ENCODE data around the gene LGR4.
A peak's percentile ranks its signal among the peaks of the same experiment; 100 is the strongest.

The LGR4 gene

DNA sequence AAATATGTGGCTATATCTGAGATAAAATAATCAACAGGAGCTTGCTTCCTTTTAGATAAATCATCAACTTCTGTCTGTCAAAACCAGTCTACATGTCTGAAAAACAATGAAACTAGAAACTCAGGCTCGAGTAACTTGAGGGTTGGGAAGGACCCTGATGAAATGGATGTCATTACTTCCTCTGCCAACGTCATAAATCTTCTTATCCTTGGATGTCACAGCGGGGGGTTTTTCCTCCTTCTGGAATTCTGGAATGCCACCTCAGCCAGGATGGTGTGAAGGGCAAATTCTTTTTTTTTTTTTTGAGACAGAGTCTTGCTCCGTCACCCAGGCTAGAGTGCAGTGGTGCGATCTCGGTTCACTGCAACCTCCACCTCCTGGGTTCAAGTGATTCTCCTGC, 13.4 kb downstream of the LGR4 start:
- peak; percentile 25 for DNase-seq (ENCODE audit: low read depth)

GRCh38 chr11:27458182-27458581, 14.4 kb downstream of the LGR4 start:
- DNase-seq (ENCODE audit: low read depth): no peak

DNA sequence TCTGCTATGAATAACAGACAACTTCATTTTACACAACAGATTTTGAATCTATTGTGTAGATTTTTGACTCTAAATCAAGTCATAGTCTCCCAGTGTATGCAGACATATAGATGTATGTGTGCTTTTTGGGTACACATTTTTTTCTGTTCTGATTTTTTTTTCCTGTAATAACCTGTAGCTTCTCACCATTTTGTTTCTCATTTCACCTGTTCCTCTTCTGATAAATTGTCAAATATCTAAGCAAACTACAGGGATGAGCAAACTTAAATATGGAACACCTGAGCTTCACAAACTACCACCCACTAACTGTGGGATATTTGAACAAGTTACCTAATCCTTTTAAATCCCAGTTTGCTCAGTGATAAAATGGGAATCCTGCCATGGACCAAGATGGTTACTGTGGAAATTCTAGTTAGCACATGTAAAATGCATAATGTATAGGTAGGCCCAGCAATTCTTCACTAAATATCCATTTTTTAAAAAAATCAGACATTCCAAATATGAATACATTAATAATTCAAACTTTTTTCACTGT, 15.7 kb downstream of the LGR4 start:
- DNase-seq (ENCODE audit: low read depth): no peak

DNA sequence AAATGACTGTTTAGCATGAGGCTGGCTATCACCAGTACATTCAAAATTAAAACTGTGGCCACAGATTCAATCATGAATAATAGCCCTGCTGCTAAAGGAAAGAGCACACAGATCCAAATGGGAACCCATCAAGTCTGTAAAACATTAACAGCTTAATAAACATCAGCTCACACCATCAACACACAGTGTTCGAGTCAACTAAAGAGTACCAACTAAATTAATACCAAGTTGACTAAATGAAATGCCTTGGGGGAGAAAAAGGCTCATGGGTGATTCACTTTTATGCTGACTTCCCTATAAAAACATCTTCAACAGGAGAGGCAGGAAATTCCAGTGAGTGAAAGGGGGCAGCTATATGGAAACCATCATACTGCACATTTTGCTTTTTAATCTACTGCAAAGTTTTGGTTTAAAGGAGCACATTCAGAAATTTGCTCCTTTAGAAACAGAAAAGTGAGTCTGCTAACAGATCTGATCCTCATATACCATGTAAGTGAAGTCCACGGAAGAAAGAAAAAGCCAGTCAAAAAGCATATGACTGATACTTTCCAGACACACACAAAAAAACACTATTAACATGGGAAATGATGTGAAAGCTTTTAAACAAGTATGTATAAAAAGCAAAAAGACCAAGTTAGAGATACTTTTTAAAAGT, 16.3 kb downstream of the LGR4 start:
- peak; percentile 84 for DNase-seq (ENCODE audit: low read depth)

- no peak for DNase-seq (ENCODE audit: low read depth)
Measured at GRCh38 chr11:27455667-27456066, 16.9 kb downstream of the LGR4 start.

- DNase-seq (ENCODE audit: low read depth): no peak
Measured at GRCh38 chr11:27453701-27454100, 18.9 kb downstream of the LGR4 start.

DNA sequence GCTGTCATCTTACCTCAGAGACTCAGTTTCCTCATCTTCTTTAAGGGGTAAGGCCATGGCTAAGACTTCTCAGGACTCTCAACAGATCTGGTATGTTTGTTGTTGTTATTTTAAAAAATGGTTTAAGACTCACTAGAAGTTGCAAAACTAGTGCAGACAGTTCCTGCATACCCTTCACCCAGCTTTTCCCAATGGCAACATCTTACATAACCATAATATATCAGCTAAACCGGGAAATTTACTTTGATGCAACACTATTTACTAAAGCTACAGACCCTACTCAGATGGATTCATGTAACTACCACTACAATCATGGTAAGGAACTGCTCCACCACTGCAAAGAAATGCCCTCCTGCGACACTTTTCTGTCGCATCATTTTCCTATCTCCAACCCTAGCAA, 20.4 kb downstream of the LGR4 start:
- peak; percentile 11 for DNase-seq (ENCODE audit: low read depth)

GRCh38 chr11:27451244-27451965, 21.2 kb downstream of the LGR4 start:
- DNase-seq (ENCODE audit: low read depth): peak; percentile 59

GRCh38 chr11:27448184-27448540, 24.4 kb downstream of the LGR4 start:
- peak; percentile 57 for DNase-seq (ENCODE audit: low read depth)

DNA sequence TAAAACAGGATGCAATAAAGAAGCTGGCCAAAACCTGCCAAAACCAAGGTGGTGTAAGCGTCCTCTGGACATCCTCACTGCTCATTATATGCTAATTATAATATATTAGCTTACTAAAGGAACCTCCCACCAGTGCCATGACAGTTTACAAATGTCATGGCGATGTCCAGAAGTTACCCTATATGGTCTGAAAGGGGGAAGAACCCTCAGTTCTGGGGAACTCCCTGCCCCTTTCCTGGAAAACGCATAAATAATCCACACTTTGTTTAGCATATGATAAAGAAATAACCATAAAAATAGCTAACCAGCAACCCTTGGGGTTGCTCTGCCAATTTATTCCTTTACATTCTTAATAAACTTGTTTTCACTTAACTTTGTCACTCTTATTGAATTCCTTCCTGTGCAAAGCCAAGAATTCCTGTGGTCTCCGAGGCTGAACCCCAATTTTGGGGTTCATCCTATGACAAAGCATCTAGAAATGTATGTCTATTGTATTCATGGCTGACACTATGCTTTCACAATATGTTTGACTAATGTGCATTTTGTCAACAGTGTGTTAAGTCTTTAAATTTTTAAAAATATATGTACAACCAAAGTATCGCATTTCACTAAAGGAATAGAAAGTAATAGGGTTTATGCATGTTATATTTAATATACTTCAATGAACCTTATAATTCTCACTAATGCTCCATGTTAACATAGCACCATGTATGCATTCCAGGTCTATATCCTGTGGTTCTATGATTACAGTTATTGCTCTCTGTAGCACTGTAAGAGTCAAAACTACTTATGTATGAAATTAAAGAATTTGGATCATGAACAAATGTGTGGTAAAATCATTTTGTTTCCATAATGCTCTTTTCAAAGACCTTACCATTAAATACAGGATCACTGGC, 25.1 kb downstream of the LGR4 start:
- peak; percentile 58 for DNase-seq (ENCODE audit: low read depth)

DNA sequence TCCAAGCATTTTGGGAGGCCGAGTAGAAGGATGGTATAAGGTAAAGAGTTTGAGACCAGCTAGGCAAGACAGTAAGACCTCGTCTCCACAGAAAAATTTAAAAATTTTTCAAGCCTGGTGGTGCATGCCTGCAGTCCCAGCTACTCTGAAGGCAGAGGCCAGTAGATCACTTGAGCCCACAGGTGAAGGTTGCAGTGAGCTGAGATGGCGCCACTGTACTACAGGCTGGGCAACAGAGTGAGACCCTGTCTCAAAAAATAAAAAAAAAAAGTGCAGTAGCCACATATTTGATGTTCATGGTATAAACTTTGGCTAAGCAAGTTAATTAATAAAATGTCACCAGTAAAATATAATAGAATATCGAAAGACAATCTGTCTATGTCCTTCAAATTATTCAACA, 27.0 kb downstream of the LGR4 start:
- no peak for DNase-seq (ENCODE audit: low read depth)

- DNase-seq (ENCODE audit: low read depth): no peak
Measured at GRCh38 chr11:27444801-27445215, 27.8 kb downstream of the LGR4 start.

GRCh38 chr11:27443746-27444507, 28.7 kb downstream of the LGR4 start:
- no peak for DNase-seq (ENCODE audit: low read depth)

- DNase-seq (ENCODE audit: low read depth): no peak
Measured at GRCh38 chr11:27443227-27443626, 29.4 kb downstream of the LGR4 start.

- no peak for DNase-seq (ENCODE audit: low read depth)
Measured at GRCh38 chr11:27440090-27440489, 32.5 kb downstream of the LGR4 start.

DNA sequence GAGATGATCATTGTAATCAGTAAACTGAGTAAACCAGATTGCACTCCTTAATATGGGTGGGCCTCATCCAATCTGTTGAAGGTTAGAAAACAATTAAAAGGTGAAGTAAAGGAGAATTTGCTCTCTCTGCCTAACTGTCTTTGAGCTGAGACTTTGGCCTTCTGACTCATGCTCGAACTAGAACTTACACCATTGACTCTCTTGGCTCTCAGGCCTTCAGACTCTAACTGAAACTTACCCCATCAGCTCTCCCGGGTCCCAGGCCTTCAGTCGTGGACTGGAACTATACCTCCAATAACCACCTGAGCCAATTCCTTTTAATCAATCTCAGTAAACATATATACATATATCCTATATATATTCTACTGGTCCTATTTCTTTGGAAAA, 34.0 kb downstream of the LGR4 start:
- no peak for DNase-seq (ENCODE audit: low read depth)

DNA sequence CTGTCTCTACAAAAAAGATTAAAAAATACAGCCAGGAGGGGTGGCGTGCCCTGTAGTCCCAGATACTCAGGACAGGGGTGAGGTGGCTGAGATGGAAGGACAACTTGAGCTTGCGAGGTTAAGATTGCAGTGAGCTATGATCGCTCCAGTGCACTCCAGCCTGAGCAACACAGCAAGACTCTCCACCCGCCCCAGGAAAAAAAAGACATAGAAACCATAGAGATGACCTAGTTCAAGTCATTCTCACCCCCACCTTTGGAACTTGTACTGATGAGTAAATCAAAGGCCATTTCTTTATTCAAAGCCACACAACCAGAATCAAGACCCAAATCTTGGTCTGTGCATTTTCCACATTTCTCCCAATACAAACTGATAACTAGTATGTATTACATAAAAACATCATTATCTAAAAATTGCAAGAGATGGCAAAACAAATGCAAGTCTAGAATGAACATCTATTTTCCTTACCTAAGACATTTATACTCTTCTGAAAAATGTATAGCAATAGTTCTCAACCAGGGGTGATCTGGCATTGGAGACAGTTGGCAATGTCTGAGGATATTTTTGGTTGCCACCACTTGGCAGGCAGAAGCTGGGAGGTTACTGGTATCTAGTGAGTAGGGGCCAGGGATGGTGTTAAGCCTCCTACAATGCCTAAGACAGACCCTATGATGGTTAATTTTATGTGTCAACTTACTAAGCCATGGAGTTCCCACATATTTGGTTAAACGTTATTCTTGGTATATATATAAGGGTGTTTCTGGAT, 34.6 kb downstream of the LGR4 start:
- DNase-seq (ENCODE audit: low read depth): no peak

DNA sequence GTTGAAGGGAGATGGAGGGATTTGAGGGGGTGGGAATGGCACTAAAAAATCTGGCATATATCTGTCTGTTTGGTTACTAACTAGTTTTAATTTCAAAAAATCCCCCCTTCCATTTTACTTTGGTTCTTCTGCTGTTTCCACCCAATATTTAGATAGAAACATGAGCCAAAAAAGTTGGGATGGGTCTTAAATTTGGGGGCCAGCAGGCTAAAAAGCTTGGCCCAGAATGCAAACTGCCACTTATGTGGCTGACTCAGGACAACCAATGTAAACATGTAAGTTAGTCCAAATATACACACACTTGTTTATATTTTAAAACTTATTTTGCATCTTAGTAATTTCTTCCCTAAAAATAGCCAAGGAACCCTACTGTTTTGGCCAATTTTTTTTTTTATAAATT, 35.7 kb downstream of the LGR4 start:
- no peak for DNase-seq (ENCODE audit: low read depth)

- no peak for DNase-seq (ENCODE audit: low read depth)
Measured at GRCh38 chr11:27433742-27434141, 38.8 kb downstream of the LGR4 start.

DNA sequence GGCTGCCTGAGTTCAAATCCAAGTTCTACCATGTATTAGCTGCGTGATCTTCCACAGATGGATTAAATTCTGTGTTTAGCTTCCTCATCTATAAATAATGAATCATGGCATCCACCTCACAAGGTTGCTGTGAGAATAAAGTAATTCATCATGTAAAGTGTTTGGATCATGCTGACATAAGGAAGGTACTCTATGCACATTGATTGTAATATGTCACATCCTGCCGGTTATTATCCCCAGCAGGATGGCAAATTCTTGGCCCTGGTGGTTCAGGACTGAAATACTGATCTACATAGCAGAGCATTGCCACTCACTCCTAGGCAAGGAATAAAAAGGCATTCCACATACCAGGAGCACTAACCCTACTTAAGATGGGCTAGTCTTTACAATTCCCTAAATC, 40.8 kb downstream of the LGR4 start:
- no peak for DNase-seq (ENCODE audit: low read depth)

- DNase-seq (ENCODE audit: low read depth): peak; percentile 53
Measured at GRCh38 chr11:27429761-27430393, 42.7 kb downstream of the LGR4 start.
